Measurements from ENCODE around the gene ZNF727.
"Not testable (repeated sequence)": the region's sequence is repeated elsewhere in the genome, so short reads cannot be mapped to it uniquely, and the experiment has no call there.

The ZNF727 gene

DNA sequence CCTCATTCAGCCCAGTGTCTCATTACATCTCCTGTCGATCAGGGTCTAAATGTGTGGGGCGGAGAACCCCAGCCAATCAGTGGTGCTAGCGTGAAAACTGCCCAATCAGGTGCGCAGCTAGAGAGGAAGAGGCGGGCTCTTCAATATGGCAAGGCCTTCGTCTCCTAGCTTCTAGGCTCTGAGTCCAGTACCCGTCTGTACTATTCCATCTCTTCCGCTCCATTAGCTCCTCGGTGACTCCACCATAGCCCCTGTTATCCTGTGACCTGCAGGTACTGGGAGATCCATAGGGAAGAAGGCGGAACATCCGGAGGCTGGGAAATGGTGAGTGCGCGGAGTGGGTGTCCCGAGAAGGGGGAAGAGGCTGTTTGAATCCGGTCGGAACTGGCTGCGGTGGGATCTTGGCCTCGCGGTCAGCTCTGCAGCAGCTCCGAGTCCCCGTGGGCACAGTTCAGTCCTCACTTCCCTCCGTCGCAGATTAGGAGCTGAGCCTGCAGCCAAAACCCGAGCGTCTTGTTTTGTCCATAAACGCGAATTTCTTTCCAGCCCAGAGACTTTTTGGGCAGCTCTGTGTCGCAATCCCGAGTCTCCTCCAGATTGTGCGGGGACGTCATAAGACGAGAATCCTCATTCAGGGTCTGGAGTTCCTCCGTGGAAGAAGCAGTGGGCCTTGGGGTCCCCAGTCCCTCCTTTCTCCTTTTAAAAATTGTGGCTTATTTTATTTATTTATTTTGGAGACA lies at the start of gene ZNF727:
Gene ZNF727 (plus strand): TSS at position 134 of the 740 bp plus-strand sequence. CDS start 188 bp downstream, at position 322.
- DNase-seq, result no peak

DNA sequence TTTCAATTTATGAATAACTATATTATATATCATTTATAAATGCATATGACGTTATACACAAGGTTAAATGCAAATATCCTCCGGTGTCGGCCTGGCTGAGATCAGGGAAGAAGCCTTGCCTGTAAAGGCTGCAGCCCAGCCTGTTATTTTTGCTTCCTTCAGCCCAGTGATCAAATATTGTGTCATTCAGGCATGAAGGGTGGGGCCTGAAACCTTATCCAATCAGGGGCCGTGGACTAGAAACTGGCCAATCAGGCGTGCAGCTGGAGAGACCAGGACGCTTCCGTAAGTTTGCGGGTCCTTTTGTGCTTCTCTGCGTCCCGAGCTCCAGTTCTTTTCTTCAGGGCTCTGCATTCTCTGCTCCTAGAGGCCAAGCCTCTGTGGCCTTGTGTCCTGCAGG lies 46.7 kb upstream of the ZNF727 start, which contains the start of gene ZNF722:
Gene ZNF722 (plus strand): TSS at position 301 of the 400 bp plus-strand sequence. CDS start 113 bp downstream, outside the sequence.
- no peak for DNase-seq

DNA sequence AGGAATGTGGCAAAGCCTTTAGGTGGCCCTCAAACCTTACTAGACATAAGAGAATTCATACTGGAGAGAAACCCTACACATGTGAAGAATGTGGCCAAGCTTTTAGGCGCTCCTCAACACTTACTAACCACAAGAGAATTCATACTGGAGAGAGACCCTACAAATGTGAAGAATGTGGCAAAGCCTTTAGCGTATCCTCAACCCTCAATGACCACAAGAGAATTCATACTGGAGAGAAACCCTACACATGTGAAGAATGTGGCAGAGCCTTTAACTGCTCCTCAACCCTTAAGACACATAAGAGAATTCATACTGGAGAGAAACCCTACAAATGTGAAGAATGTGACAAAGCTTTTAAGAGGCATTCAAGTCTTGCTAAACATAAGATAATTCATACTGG lies 29.7 kb upstream of the ZNF727 start:
- DNase-seq, result not testable (repeated sequence)

DNA sequence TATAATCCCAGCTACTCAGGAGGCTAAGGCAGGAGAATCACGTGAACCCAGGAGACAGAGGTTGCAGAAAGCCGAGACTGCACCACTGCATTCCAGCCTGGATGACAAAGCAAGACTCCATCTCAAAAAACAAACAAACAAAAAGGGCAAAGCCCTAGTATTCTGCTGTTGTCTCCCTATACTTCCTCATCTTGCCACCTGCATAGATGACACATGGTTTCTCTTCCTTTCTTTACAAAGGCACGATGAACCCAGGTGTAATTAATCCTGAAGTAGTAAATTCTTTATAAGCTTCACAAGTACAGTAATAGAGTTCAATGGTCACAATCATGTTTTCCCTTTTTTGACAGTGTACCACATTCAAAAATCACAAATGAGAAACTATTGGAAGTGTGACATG lies 9.8 kb upstream of the ZNF727 start:
- DNase-seq, result no peak

DNA sequence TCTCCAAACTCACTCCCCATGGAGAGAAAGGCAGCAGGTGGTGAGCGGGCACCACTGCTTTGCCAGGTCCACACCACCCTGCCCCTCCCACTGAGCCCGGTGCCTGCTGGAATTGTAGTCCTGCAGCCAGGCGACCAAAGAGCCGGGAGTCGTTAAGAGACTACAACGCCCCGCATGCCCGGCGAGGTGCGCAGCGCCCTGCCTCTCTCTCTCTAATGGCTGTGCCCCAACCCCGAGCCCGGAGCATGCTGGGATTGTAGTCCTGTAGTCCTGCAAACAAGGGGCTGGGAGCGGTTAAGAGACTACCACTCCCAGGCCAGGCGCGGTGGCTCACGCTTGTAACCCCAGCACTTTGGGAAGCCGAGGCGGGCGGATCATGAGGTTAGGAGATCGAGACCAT lies 8.1 kb upstream of the ZNF727 start:
- DNase-seq, result no peak

DNA sequence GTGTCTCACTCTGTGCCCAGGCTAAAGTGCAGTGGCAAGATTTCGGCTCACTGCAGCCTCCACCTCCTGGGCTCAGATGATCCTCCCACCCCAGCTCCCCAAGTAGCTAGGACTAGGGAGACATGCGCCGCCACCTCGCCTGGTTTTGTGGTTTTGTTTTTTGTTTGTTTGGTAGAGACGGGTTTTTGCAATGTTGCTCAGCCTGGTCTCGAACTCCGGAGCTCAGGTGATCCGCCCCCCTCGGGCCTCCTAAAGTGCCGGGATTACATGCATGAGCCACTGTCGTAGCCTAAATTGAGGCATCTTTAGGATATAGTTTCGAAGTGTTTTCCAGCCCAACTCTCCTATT lies 781 bp downstream of the ZNF727 start:
- DNase-seq, result no peak

DNA sequence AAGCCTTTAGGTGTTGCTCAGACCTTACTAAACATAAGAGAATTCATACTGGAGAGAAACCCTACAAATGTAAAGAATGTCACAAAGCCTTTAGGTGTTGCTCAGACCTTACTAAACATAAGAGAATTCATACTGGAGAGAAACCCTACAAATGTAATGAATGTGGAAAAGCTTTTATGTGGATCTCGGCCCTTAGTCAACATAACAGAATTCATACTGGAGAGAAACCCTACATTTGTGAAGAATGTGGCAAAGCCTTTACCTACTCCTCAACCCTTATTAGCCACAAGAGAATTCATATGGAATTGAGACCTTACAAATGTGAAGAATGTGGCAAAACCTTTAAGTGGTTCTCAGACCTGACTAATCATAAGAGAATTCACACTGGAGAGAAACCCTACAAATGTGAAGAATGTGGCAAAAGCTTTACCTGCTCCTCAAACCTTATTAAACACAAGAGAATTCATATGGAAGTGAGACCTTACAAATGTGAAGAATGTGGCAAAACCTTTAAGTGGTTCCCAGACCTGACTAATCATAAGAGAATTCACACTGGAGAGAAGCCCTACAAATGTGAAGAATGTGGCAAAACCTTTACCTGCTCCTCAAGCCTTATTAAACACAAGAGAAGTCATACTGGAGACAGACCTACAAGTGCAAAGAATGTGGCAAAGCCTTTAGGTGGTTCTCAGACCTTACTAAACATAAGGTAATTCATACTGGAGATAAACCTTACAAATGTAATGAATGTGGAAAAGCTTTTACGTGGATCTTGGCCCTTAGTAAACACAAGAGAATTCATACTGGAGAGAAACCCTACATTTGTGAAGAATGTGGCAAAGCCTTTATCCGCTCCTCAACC lies 32.8 kb downstream of the ZNF727 start:
- DNase-seq, result not testable (repeated sequence)

DNA sequence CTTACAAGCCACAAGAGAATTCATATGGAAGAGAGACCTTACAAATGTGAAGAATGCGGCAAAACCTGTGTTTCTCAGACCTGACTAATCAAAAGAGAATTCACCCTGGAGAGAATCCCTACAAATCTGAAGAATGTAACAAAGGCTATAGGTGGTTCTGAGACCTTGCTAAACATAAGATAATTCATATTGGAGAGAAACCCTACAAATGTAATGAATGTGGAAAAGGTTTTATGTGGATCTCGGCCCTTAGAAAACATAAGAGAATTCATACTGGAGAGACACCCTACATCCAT lies 33.4 kb downstream of the ZNF727 start:
- no peak for DNase-seq

DNA sequence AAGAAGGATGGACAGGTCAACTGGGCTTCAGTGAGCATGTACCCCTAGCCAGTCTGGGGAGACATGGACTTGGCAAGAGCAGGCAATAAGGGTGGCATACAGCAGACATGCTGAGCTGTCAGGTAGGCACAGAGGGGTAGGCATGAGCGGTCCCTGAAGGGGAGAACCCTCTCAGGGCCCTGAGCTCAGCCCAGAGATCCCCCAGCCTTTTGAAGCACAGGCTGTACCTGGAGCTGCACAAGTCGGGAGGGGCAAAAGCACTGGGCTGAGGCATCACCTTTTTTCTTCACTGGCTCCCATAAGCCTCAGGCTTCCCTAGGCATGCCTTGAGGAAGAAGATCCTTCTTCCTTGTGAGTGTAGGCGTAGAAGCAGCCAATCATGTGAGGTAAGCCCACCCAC lies 42.3 kb downstream of the ZNF727 start:
- DNase-seq, result no peak

DNA sequence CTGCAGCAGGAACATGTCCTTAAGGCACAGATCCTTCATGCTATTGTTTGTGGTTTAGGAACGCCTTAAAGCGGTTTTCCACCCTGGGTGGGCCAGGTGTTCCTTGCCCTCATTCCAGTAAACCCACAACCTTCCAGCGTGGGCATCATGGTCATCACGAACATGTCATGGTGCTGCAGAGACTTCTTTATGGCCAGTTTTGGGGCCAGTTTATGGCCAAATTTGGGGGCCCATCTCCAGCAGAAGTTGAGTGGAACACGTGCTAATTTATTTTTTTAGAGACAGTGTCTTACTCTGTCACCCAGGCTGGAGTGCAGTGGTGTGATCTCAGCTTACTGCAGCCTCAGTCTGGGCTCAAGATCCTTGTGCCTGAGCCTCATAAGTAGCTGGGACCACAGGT lies 43.6 kb downstream of the ZNF727 start:
- not testable (repeated sequence) for DNase-seq
